ENCODE data around the gene LIFR.

GRCh38 chr5:38602641-38603040 lies 46.2 kb upstream of the LIFR start:
- TF ChIP-seq CTCF (IDR thresholded peaks at IDR 0.05; ENCODE audit: poor library complexity) (no peak), EZH2 (IDR thresholded peaks at IDR 0.05; ENCODE audit: borderline replicate concordance) (no peak)

Data from hepatocyte (in vitro differentiated cells).